NCI-H128 (cell line): ENCODE data around the gene CEP104.
"Not testable (repeated sequence)": the region's sequence is repeated elsewhere in the genome, so short reads cannot be mapped to it uniquely, and the experiment has no call there.

Experiments
- DNase-seq: peaks from one replicate; lab custom pipeline; 2025; ENCODE audit not compliant: unreplicated experiment; lab: John Stamatoyannopoulos, UW

CEP104 gene

GRCh38 chr1:3828391-3828790, 28.6 kb downstream of the CEP104 start:
- DNase-seq, result no peak

- DNase-seq, result no peak
Measured at GRCh38 chr1:3827813-3828307, 29.2 kb downstream of the CEP104 start.

GRCh38 chr1:3825356-3825755, 31.7 kb downstream of the CEP104 start:
- no peak for DNase-seq

- no peak for DNase-seq
Measured at GRCh38 chr1:3824650-3825049, 32.4 kb downstream of the CEP104 start.

- DNase-seq, result no peak
Measured at GRCh38 chr1:3822421-3822820, 34.6 kb downstream of the CEP104 start.

GRCh38 chr1:3821908-3822307, 35.1 kb downstream of the CEP104 start:
- DNase-seq, result no peak

- no peak for DNase-seq
Measured at GRCh38 chr1:3821447-3821846, 35.6 kb downstream of the CEP104 start.

- DNase-seq, result no peak
Measured at GRCh38 chr1:3821004-3821403, 36.0 kb downstream of the CEP104 start.

- DNase-seq, result no peak
Measured at GRCh38 chr1:3820316-3820715, 36.7 kb downstream of the CEP104 start.

- no peak for DNase-seq
Measured at GRCh38 chr1:3819771-3820200, 37.2 kb downstream of the CEP104 start.

GRCh38 chr1:3817821-3818597, 39.0 kb downstream of the CEP104 start:
- DNase-seq, result no peak

- DNase-seq, result no peak
Measured at GRCh38 chr1:3817138-3817740, 39.8 kb downstream of the CEP104 start.

- DNase-seq, result no peak
Measured at GRCh38 chr1:3816331-3817137, 40.5 kb downstream of the CEP104 start.

- DNase-seq, result no peak
Measured at GRCh38 chr1:3814771-3815561, 42.0 kb downstream of the CEP104 start.

GRCh38 chr1:3814065-3814464, 42.9 kb downstream of the CEP104 start:
- no peak for DNase-seq

GRCh38 chr1:3811595-3811911, 45.5 kb downstream of the CEP104 start:
- no peak for DNase-seq

GRCh38 chr1:3810149-3810761, 46.8 kb downstream of the CEP104 start:
- DNase-seq, result not testable (repeated sequence)

- DNase-seq, result no peak
Measured at GRCh38 chr1:3809680-3810079, 47.3 kb downstream of the CEP104 start.

- no peak for DNase-seq
Measured at GRCh38 chr1:3807769-3808168, 49.2 kb downstream of the CEP104 start.

GRCh38 chr1:3805038-3805437, 52.0 kb downstream of the CEP104 start:
- no peak for DNase-seq

- DNase-seq, result not testable (repeated sequence)
Measured at GRCh38 chr1:3804627-3804944, 52.4 kb downstream of the CEP104 start.
